Fibroblast of lung (primary cell): ENCODE data around the gene TMEM255B.

ENCODE experiments used
- CTCF ChIP-seq, 2 donors: IDR thresholded peaks in 1 of 2; conservative IDR thresholded peaks in 1 of 2; 1 replicate in 1 of 2; 2 replicates in 1 of 2; pipeline ENCODE4 v1.5.1; 2011 to 2012; ENCODE audit warnings: low read length in 2 of 2, control low read depth in 1 of 2, inconsistent platforms in 1 of 2, low read depth in 1 of 2, mild to moderate bottlenecking in 1 of 2
- EZH2 ChIP-seq: IDR thresholded peaks from 2 replicates; pipeline ENCODE4 v1.5.1; 2012; ENCODE audit warnings: low read length, control low read depth, mild to moderate bottlenecking; ENCODE audit errors: missing control alignments

- TF ChIP-seq EZH2 (no peak), CTCF (conservative IDR thresholded peaks at IDR 0.05 in 1 of 2, IDR thresholded peaks at IDR 0.05 in 1 of 2; ENCODE audit: low read depth in 1 of 2, low read length in 2 of 2) (no peak)
Measured at GRCh38 chr13:113753171-113753570, 5.9 kb upstream of the TMEM255B start.
